Endothelial cell of umbilical vein (primary cell): ENCODE data around the gene SLC6A6. TPM values are rescaled to one million over a fixed set of nuclear protein-coding genes. Genes with fewer than 3 reads are reported as not detected.

Experiments used
- BruUV-seq: library from RNA; stranded (reverse); fragments of 400-500 nt; replicated peaks from 2 replicates; lab custom pipeline; 2021; lab: Mats Ljungman, UMichigan
- CTCF ChIA-PET: fragments of 300-600, 350-600 bp; sonication (Branson Sonifier 250); formaldehyde crosslinking; loops from one replicate; lab custom pipeline; 2021; ENCODE audit warnings: antibody characterized with exemption, inconsistent platforms; lab: Charles Lee
- POLR2A ChIA-PET: fragments of 300-600, 350-600 bp; sonication (Branson Sonifier 250); formaldehyde crosslinking; loops from one replicate; lab custom pipeline; 2021; ENCODE audit warnings: antibody characterized with exemption, inconsistent platforms; lab: Charles Lee
- DNase-seq: peaks from one replicate; pipeline ENCODE4 v3.0.0-alpha.2; 2011; ENCODE audit warnings: low read depth, low spot score
- FAIRE-seq: peaks from 2 replicates; lab custom pipeline; 2011; peaks lifted over from hg19 to GRCh38; lab: Jason Lieb, UNC
- H2AFZ ChIP-seq: 2 replicates; pipeline ENCODE4 v1.6.0; 2012; ENCODE audit warnings: low read depth, low read length, control low read depth, inconsistent platforms
- H3K27ac ChIP-seq: 2 replicates; pipeline ENCODE4 v1.5.1; 2011; ENCODE audit warnings: low read depth, mild to moderate bottlenecking, control low read depth, low read length, moderate library complexity; ENCODE audit not compliant: insufficient read depth
- H3K27me3 ChIP-seq, 2 experiments: 2 replicates each; pipeline versions ENCODE4 v1.6.0 to v1.6.1; 2011; ENCODE audit warnings: low read length in 2 of 2, mixed read lengths in 1 of 2; ENCODE audit not compliant: control insufficient read depth in 2 of 2, insufficient read depth in 2 of 2
- H3K36me3 ChIP-seq, 2 experiments: 2 replicates in 1 of 2; 3 replicates in 1 of 2; pipeline ENCODE4 v1.5.1; 2011; ENCODE audit warnings: low read length in 2 of 2, mild to moderate bottlenecking in 1 of 2, moderate library complexity in 1 of 2; ENCODE audit not compliant: control insufficient read depth in 2 of 2, insufficient read depth in 2 of 2; ENCODE audit errors: extremely low read depth in 1 of 2
- H3K4me1 ChIP-seq: 3 replicates; pipeline ENCODE4 v1.5.1; 2011; ENCODE audit warnings: mild to moderate bottlenecking, low read length; ENCODE audit not compliant: control insufficient read depth, insufficient read depth; ENCODE audit errors: extremely low read depth
- H3K4me2 ChIP-seq: 2 replicates; pipeline ENCODE4 v1.6.1; 2011; ENCODE audit warnings: low read length, control low read depth, mixed read lengths; ENCODE audit not compliant: insufficient read depth
- H3K4me3 ChIP-seq, 3 experiments: fragments of 200-600 bp in 1 of 3; sonication (generic), shearing (Covaris generic) in 1 of 3; replicated peaks in 1 of 3; 2 replicates each; pipeline ENCODE4 v1.5.1; 2011 to 2016; ENCODE audit warnings: control low read depth in 3 of 3, low read length in 3 of 3, mild to moderate bottlenecking in 2 of 3, inconsistent platforms in 1 of 3, low read depth in 1 of 3, moderate library complexity in 1 of 3; ENCODE audit not compliant: insufficient read depth in 1 of 3
- H3K79me2 ChIP-seq: 2 replicates; pipeline ENCODE4 v1.6.0; 2012; ENCODE audit warnings: low read length, inconsistent platforms; ENCODE audit not compliant: control insufficient read depth, insufficient read depth
- H3K9ac ChIP-seq: replicated peaks from 2 replicates; pipeline ENCODE3; 2011; ENCODE audit warnings: low read length, control low read depth; ENCODE audit not compliant: insufficient read depth; ENCODE audit errors: extremely low read depth
- H3K9me1 ChIP-seq: replicated peaks from 3 replicates; pipeline ENCODE4 v1.6.0; 2011; ENCODE audit warnings: mild to moderate bottlenecking, low read length; ENCODE audit not compliant: control insufficient read depth, insufficient read depth; ENCODE audit errors: extremely low read depth
- H3K9me3 ChIP-seq: replicated peaks from 2 replicates; pipeline ENCODE4 v1.5.1; 2012; ENCODE audit warnings: low read length, inconsistent platforms; ENCODE audit not compliant: control insufficient read depth, insufficient read depth
- H4K20me1 ChIP-seq: replicated peaks from 2 replicates; pipeline ENCODE3; 2011; ENCODE audit warnings: mild to moderate bottlenecking, low read length; ENCODE audit not compliant: control insufficient read depth, insufficient read depth; ENCODE audit errors: extremely low read depth
- EZH2 ChIP-seq: IDR thresholded peaks from 2 replicates; pipeline ENCODE4 v1.6.1; 2012; ENCODE audit warnings: borderline replicate concordance, low read depth, mild to moderate bottlenecking, moderate library complexity, low read length, inconsistent platforms; ENCODE audit not compliant: severe bottlenecking
- FOS ChIP-seq: IDR thresholded peaks from 2 replicates; pipeline ENCODE4 v1.6.1; 2011; ENCODE audit warnings: mild to moderate bottlenecking, low read length, moderate library complexity, borderline replicate concordance; ENCODE audit not compliant: insufficient read depth
- GATA2 ChIP-seq: IDR thresholded peaks from 2 replicates; pipeline ENCODE4 v1.7.0; 2011; ENCODE audit warnings: low read depth, mild to moderate bottlenecking, moderate library complexity, mixed read lengths, low read length; ENCODE audit not compliant: insufficient read length, insufficient read depth
- JUN ChIP-seq: IDR thresholded peaks from 2 replicates; pipeline ENCODE4 v1.6.1; 2011; ENCODE audit warnings: borderline replicate concordance, low read depth; ENCODE audit not compliant: insufficient read length, insufficient read depth
- MYC ChIP-seq: IDR thresholded peaks from one replicate; pipeline ENCODE4 v1.6.1; 2011; ENCODE audit warnings: mild to moderate bottlenecking, low read depth, low read length
- POLR2A ChIP-seq: IDR thresholded peaks from 2 replicates; pipeline ENCODE4 v1.6.1; 2012; ENCODE audit warnings: low read depth, mild to moderate bottlenecking, control low read depth, low read length
- POLR2AphosphoS5 ChIP-seq: IDR thresholded peaks from 2 replicates; pipeline ENCODE4 v1.6.1; 2012; ENCODE audit warnings: low read depth, mild to moderate bottlenecking, control low read depth, low read length, moderate library complexity; ENCODE audit not compliant: insufficient read depth
- dilution Hi-C: fragments of 300-500 bp; cut with MboI; formaldehyde crosslinking; loops from one replicate; pipeline ENCODE4 v1.15.0; 2019; ENCODE audit warnings: low sequenced_read_pairs; ENCODE audit not compliant: extremely low pct_ligation_motif_present
- intact Hi-C: fragments of 100-400 bp; cut with micrococcal nuclease; formaldehyde crosslinking; loops from one replicate; pipeline ENCODE4 v1.10.0; 2022
- polyA plus RNA-seq, 4 experiments: library from polyadenylated mRNA; depleted of rRNA in 3 of 4; stranded (reverse) in 3 of 4; unstranded in 1 of 4; fragments of >200 nt; gene quantifications; 2 replicates each; pipeline versions ENCODE4 v1.2.1 to v1.2.3, GENCODE V29; 2011 to 2012; ENCODE audit warnings: missing spikeins in 1 of 4
- total RNA-seq: library from RNA; stranded (reverse); gene quantifications from 2 replicates; pipeline ENCODE4 v1.2.3, GENCODE V29; 2021
- TF ChIP-seq, protein P1 (sequence below): IDR thresholded peaks from 2 replicates; pipeline ENCODE4 v1.6.1; 2011; ENCODE audit not compliant: insufficient read depth, insufficient read length
- TF ChIP-seq, protein P2 (sequence below), 2 donors: IDR thresholded peaks; 1 replicate in 1 of 2; 2 replicates in 1 of 2; pipeline ENCODE4 v1.5.1; 2011; ENCODE audit warnings: low read length in 2 of 2, mild to moderate bottlenecking in 2 of 2, moderate library complexity in 2 of 2, control low read depth in 1 of 2, inconsistent platforms in 1 of 2, low read depth in 1 of 2; ENCODE audit not compliant: insufficient read depth in 1 of 2; ENCODE audit errors: extremely low read depth in 1 of 2

Gene SLC6A6
- total and polyA plus RNA-seq, 2 donors (not counting 3 experiments of a cell fraction or from before 2014, with no cell fraction given): 25.7 to 38.0 TPM

DNA sequence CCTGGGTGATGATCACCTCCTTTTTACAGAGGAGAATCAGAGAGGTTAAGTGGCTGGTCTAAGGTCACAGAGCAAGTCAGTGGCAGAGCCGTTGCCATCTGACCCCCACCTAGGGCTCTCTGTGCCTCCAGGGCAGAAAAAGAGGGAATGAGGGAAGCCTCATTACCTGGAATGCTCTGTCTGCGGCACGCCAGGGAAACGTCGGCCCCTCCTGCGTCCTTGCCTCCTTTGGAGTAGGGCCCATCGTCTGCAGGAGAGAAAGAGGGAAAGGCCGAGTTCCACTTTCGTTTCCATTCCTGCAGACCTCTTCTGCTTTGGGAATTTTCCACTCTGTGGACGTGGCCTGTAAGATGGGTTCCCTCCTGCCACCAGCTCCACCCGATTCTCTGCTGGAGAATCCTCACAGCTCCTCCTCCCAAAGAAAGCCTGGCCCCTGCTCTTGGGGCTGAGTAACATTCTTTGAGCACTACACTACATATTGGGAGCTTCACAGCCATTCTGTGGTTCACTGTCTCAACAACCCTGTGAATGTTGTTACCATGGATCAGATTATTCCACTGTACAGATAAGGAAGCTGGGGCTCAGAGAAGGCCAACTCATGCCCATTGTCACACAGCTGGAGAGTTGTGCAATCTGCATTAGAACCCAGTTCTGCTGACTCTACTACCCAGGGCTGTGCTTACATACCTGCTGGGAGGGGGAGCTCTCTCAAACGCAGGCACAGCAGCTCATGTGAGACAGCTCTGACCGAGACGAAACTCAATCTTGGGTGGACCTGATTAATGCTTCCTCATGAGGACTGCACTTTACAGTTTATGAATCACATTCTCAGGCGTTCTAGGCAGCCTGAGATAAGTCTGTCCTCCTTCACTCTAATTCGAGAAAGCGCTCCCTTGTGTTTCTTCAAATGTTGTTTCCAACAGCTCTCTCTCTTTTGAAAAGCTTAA, 123.6 kb downstream of the SLC6A6 start:
- Histone ChIP-seq H4K20me1 (no peaks in the 10 kb centered on the region), H3K79me2 (no peaks in the 10 kb centered on the region), H3K27me3 (peaks cover 1 to 4% of the 10 kb centered on the region in 2 experiments), H3K27ac (no peak overlapping the region), H3K4me1 (no peaks in the 10 kb centered on the region), H3K9me1 (no peaks in the 10 kb centered on the region), H3K4me3 (no peak overlapping the region), H3K4me2 (no peak overlapping the region), H3K36me3 (no peaks in the 10 kb centered on the region), H2AFZ (no peak overlapping the region), H3K9ac (no peak overlapping the region), H3K9me3 (no peaks in the 10 kb centered on the region)
- no peak for FAIRE-seq
- POLR2A ChIA-PET: no interaction called here
- no TSS peak for BruUV-seq
- CTCF ChIA-PET: interaction anchor here (1.3 to 1.4 kb wide), 2 partner anchors 13 to 323 kb away, joined by 3 to 5 read pairs; no protein-coding TSS in a partner anchor
- no peak for DNase-seq
- intact Hi-C loops: no loop called here
- no peak for TF ChIP-seq FOS
- no peak for TF ChIP-seq POLR2A
- TF ChIP-seq POLR2AphosphoS5: no peak
- no peak for TF ChIP-seq EZH2
- TF ChIP-seq, protein P1, sequence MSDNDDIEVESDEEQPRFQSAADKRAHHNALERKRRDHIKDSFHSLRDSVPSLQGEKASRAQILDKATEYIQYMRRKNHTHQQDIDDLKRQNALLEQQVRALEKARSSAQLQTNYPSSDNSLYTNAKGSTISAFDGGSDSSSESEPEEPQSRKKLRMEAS: no peak
- TF ChIP-seq JUN: no peak
- TF ChIP-seq MYC: no peak
- TF ChIP-seq, protein P2, sequence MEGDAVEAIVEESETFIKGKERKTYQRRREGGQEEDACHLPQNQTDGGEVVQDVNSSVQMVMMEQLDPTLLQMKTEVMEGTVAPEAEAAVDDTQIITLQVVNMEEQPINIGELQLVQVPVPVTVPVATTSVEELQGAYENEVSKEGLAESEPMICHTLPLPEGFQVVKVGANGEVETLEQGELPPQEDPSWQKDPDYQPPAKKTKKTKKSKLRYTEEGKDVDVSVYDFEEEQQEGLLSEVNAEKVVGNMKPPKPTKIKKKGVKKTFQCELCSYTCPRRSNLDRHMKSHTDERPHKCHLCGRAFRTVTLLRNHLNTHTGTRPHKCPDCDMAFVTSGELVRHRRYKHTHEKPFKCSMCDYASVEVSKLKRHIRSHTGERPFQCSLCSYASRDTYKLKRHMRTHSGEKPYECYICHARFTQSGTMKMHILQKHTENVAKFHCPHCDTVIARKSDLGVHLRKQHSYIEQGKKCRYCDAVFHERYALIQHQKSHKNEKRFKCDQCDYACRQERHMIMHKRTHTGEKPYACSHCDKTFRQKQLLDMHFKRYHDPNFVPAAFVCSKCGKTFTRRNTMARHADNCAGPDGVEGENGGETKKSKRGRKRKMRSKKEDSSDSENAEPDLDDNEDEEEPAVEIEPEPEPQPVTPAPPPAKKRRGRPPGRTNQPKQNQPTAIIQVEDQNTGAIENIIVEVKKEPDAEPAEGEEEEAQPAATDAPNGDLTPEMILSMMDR (IDR thresholded peaks at IDR 0.05; ENCODE audit: extremely low read depth in 1 of 2, insufficient read depth in 1 of 2, low read depth in 1 of 2, low read length in 2 of 2): no peak
- no peak for TF ChIP-seq GATA2
- dilution Hi-C loops: no loop called here
